Lung (tissue), 12 donors: ENCODE results near the gene PLP1. TPM values are rescaled to one million over a fixed set of nuclear protein-coding genes. Genes with fewer than 3 reads are reported as not detected.
"Not testable (repeated sequence)": the region's sequence is repeated elsewhere in the genome, so short reads cannot be mapped to it uniquely, and the experiment has no call there.

Experiments used
- ATAC-seq: fragments of 200-7000 bp; cut with Tn5 transposase; one replicate; pipeline ENCODE4 v1.9.1; 2020; ENCODE audit warnings: moderate number of reproducible peaks; ENCODE audit not compliant: insufficient read depth, low FRiP score
- DNase-seq, 3 donors: peaks; one replicate each; pipeline ENCODE4 v3.0.0-alpha.2; 2013 to 2017
- H3K27ac ChIP-seq, 2 donors: one replicate each; pipeline ENCODE4 v1.5.1; 2013; ENCODE audit warnings: mild to moderate bottlenecking in 2 of 2, moderate library complexity in 2 of 2, control low read depth in 1 of 2, inconsistent platforms in 1 of 2, low read depth in 1 of 2, low read length in 1 of 2
- H3K27me3 ChIP-seq, 3 donors: one replicate each; pipeline ENCODE4 v1.5.1; 2013; ENCODE audit warnings: low read length in 2 of 3; ENCODE audit not compliant: control insufficient read depth in 3 of 3, insufficient read depth in 3 of 3
- H3K36me3 ChIP-seq, 4 donors: one replicate each; pipeline ENCODE4 v1.5.1; 2013; ENCODE audit warnings: low read length in 4 of 4, mild to moderate bottlenecking in 1 of 4, moderate library complexity in 1 of 4; ENCODE audit not compliant: control insufficient read depth in 4 of 4, insufficient read depth in 4 of 4
- H3K4me1 ChIP-seq, 5 donors: one replicate each; pipeline ENCODE4 v1.5.1; 2013; ENCODE audit warnings: low read length in 5 of 5, mild to moderate bottlenecking in 2 of 5, moderate library complexity in 1 of 5; ENCODE audit not compliant: control insufficient read depth in 5 of 5, insufficient read depth in 5 of 5
- H3K4me3 ChIP-seq: one replicate; pipeline ENCODE4 v1.5.1; 2013; ENCODE audit warnings: mild to moderate bottlenecking, control low read depth, moderate library complexity
- H3K9ac ChIP-seq, 2 donors: one replicate each; pipeline ENCODE4 v1.5.1; 2013; ENCODE audit warnings: low read length in 2 of 2, control low read depth in 1 of 2; ENCODE audit not compliant: insufficient read depth in 1 of 2
- H3K9me3 ChIP-seq, 4 donors: one replicate each; pipeline ENCODE4 v1.5.1; 2013; ENCODE audit warnings: low read length in 3 of 4, mild to moderate bottlenecking in 1 of 4, moderate library complexity in 1 of 4; ENCODE audit not compliant: control insufficient read depth in 4 of 4, insufficient read depth in 3 of 4
- WGBS, 2 donors: extraction: QIAGEN DNeasy Blood & Tissue Kit; methylation state at CpG; one replicate each; pipeline ENCODE4 v1.1.7; 2013; 5-methylcytosine and 5-hydroxymethylcytosine counted together
- polyA plus RNA-seq, 2 donors: library from polyadenylated mRNA; stranded (reverse); fragments of 200-250 nt; gene quantifications; one replicate each; pipeline ENCODE4 v1.2.1, GENCODE V29; 2013
- total RNA-seq, 2 donors: library from RNA; depleted of rRNA in 1 of 2; stranded (reverse); fragments of >200 nt in 1 of 2; gene quantifications; one replicate each; pipeline ENCODE4 v1.2.1, GENCODE V29; 2014 to 2021
- TF ChIP-seq, protein P1 (sequence below): IDR thresholded peaks from 2 replicates; pipeline ENCODE4 v1.5.1; 2012; ENCODE audit warnings: mild to moderate bottlenecking; ENCODE audit errors: control extremely low read depth, extremely low read depth
- donor health status: control.
- donor health status: control.
- donor health status: Bipolar disorder and iron deficiency.
- donor health status: healthy.
- donor health status: DM: yes; HTN: yes; CAD: no.

The PLP1 gene
- total and polyA plus RNA-seq, 4 donors: 0.06 to 9.3 (median 0.34) TPM

DNA sequence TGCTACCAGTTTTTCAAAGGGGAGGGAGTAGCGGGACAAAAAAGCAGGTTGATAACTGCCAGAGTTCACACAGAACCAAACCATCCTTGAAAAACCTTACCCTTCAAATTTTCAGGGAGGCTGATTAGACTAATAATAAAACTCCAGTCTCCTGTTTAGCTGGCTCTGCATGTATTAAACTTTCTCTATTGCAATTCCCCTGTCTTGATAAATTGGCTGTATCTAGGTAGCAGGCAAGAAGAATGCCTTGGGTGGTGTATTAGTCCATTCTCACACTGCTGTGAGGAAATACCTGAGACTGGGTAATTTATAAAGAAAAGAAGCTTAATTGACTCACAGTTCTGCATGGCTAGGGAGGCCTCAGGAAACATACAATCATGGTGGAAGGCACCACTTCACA lies 18.1 kb upstream of the PLP1 start:
- 93 to 100% methylated on average over 1 of the region's 1 CpG for WGBS, 2 donors
- ATAC-seq (no peak), DNase-seq (no peak)
- peaks cover 0 to 6% (median 3%) of the 10 kb centered on the region in 4 donors for H3K9me3 ChIP-seq
- no peak overlapping the region for H3K27ac ChIP-seq
- H3K4me1 ChIP-seq: peaks cover 0 to 6% (median 0%) of the 10 kb centered on the region in 5 donors
- no peaks in the 10 kb centered on the region for H3K36me3 ChIP-seq
- TF ChIP-seq, protein P1, sequence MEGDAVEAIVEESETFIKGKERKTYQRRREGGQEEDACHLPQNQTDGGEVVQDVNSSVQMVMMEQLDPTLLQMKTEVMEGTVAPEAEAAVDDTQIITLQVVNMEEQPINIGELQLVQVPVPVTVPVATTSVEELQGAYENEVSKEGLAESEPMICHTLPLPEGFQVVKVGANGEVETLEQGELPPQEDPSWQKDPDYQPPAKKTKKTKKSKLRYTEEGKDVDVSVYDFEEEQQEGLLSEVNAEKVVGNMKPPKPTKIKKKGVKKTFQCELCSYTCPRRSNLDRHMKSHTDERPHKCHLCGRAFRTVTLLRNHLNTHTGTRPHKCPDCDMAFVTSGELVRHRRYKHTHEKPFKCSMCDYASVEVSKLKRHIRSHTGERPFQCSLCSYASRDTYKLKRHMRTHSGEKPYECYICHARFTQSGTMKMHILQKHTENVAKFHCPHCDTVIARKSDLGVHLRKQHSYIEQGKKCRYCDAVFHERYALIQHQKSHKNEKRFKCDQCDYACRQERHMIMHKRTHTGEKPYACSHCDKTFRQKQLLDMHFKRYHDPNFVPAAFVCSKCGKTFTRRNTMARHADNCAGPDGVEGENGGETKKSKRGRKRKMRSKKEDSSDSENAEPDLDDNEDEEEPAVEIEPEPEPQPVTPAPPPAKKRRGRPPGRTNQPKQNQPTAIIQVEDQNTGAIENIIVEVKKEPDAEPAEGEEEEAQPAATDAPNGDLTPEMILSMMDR: no peak
- H3K9ac ChIP-seq: no peak overlapping the region
- H3K27me3 ChIP-seq: peaks cover 0 to 12% (median 6%) of the 10 kb centered on the region in 3 donors
- no peak overlapping the region for H3K4me3 ChIP-seq

DNA sequence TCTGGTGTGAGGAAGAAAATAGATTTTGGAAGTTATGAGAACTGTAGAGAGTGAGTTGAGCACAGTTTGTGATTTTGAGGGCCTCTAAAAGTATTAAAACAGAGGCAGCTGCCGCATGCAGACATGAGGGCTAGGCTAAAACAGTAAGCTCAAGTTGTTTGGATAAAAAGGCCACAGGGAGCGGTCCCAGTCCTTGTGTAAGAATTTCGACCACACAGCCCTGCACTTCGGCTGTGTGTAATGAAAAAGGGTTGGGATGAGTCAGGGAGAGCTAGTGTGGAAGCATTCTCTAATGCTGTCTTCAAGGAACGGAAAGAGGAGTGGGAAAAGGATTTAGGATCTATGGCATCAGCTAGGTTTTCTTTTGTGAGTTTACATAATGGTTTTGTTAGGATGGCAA lies 13.1 kb upstream of the PLP1 start:
- not testable (repeated sequence) for H3K4me3 ChIP-seq, DNase-seq, H3K4me1 ChIP-seq, H3K27me3 ChIP-seq, H3K9me3 ChIP-seq, H3K27ac ChIP-seq, H3K9ac ChIP-seq, ATAC-seq, H3K36me3 ChIP-seq
- 77 to 88% methylated on average over 5 of the region's 5 CpGs for WGBS, 2 donors

DNA sequence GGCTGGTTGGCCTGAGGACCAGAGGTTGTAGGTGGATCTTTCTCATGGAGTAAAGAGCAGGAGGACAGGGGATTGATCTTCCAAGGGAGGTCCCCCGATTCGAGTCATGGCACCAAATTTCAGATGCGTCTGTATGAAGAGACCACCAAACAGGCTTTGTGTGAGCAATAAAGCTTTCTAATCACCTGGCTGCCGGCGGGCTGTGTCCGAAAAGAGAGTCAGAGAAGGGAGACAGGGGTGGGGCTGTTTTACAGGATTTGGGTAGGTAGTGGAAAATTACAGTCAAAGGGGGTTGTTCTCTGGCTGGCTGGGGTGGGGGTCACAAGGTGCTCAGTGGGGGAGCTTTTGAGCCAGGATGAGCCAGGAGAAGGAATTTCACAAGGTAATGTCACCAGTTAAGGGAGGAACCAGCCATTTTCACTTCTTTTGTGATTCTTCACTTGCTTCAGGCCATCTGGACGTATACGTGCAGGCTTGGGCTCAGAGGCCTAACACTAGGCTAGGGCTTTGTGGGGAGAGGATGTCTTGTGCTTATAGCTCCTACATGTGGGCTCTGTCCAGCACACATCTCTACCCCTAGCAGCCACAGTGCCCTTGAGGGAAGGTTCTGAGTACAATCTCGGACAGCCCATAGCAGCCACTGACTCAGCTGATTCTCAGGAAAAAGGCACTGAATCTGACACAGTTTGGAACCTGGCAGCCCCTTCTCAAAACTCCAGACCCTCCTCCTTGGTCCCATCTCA lies 9.7 kb upstream of the PLP1 start:
- not testable (repeated sequence) for H3K4me3 ChIP-seq, H3K36me3 ChIP-seq, H3K27ac ChIP-seq, H3K9me3 ChIP-seq, H3K4me1 ChIP-seq, ATAC-seq, DNase-seq, H3K9ac ChIP-seq
- H3K27me3 ChIP-seq: peaks cover 0 to 23% (median 6%) of the 10 kb centered on the region in 3 donors
- 77 to 90% methylated on average over 9 of the region's 9 CpGs for WGBS, 2 donors

DNA sequence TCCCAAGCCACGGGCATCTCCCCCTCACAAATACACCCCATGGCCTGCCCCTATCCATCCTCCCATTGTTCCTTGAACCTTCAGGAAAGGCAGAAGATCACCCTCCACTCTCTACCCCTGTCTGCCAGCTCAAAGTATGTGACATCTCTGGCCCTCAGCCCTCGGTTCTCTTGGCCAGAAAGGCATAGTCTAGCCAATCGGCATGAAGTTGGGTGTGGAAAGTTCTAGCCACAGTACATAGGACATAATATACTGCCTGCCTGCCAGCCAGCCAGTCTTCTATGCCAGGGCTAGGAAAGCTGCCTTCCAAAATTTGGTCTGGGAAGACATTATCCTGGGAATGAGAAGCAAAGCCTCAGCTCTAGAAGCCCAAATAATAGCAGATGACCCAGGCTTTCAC lies 3.2 kb upstream of the PLP1 start:
- WGBS, 2 donors: 59 to 78% methylated on average over 3 of the region's 3 CpGs
- peaks cover 7 to 56% (median 14%) of the 10 kb centered on the region in 3 donors for H3K27me3 ChIP-seq

More for the DNA sequence above, 3.2 kb upstream of the PLP1 start:
- no peak for ATAC-seq
- no peak for DNase-seq
- H3K9ac ChIP-seq: no peak overlapping the region
- H3K27ac ChIP-seq: no peak overlapping the region
- H3K4me3 ChIP-seq: no peak overlapping the region
- no peaks in the 10 kb centered on the region for H3K4me1 ChIP-seq
- TF ChIP-seq, protein P1: no peak
- H3K9me3 ChIP-seq: peaks cover 0 to 3% (median 0%) of the 10 kb centered on the region in 4 donors
- H3K36me3 ChIP-seq: no peaks in the 10 kb centered on the region
